ENCODE data around the gene SPRR2F. TPM values are rescaled to one million over a fixed set of nuclear protein-coding genes. Genes with fewer than 3 reads are reported as not detected.

SPRR2F gene
- total and polyA plus RNA-seq, 2 of the 4 experiments (the other 2 are of a cell fraction): not detected

DNA sequence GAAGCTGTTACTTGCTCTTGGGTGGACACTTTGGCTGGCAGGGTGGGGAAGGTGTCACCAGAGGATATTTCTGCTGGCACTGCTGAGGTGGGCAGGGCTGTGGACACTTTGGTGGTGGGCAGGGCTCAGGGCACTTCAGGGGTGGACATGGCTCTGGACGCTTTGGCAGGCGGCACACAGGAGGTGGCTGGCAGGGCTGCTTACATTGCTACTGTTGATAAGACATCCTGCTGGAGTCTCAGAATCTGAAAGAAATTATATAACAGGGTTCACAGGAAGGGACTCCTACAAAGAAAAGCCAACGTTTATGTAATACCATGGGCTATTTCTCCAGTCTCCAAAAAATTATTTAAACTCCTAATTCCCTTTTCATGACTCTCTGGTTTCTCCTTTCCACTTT is 27.2 kb upstream of the SPRR2F start:
- Histone ChIP-seq H3K9me1 (ENCODE audit: insufficient read depth, low read length) (no peaks in the 10 kb centered on the region), H3K4me2 (ENCODE audit: low read depth, low read length) (no peak overlapping the region), H3K27ac (ENCODE audit: insufficient read depth, low read length) (no peak overlapping the region), H4K8ac (ENCODE audit: low read depth in 2 of 2, low read length in 2 of 2) (no peak overlapping the region), H2BK5ac (ENCODE audit: low read depth, low read length, poor library complexity, severe bottlenecking) (no peak overlapping the region), H3K56ac (ENCODE audit: extremely low read depth, insufficient read depth, low read length) (no peak overlapping the region), H3K36me3 (ENCODE audit: control insufficient read depth, insufficient read depth, low read length) (no peaks in the 10 kb centered on the region), H2AFZ (replicated peaks; ENCODE audit: low read length, poor library complexity) (no peak overlapping the region), H3K9ac (ENCODE audit: low read depth, low read length) (no peak overlapping the region), H3K14ac (replicated peaks; ENCODE audit: low read depth, low read length) (no peak overlapping the region), H3K4me1 (ENCODE audit: control insufficient read depth, insufficient read depth, low read length) (no peaks in the 10 kb centered on the region), H3K79me1 (ENCODE audit: low read depth in 1 of 2, low read length in 2 of 2) (no peaks in the 10 kb centered on the region), H2BK20ac (ENCODE audit: low read depth, low read length) (no peak overlapping the region), H3K9me3 (ENCODE audit: control insufficient read depth, insufficient read depth, low read length) (no peaks in the 10 kb centered on the region), H2AK9ac (replicated peaks; ENCODE audit: low read depth, low read length, poor library complexity) (no peak overlapping the region), H4K91ac (ENCODE audit: insufficient read depth, low read depth, low read length) (no peak overlapping the region), H3K4me3 (ENCODE audit: insufficient read depth, low read depth, low read length) (no peak overlapping the region), H3K18ac (ENCODE audit: low read depth, low read length) (no peak overlapping the region), H2AK5ac (ENCODE audit: low read depth, low read length) (no peak overlapping the region), H3K4ac (ENCODE audit: low read depth, low read length) (no peak overlapping the region), H3K23ac (ENCODE audit: low read depth, low read length) (no peak overlapping the region), H2BK120ac (ENCODE audit: low read depth, low read length) (no peak overlapping the region), H4K5ac (ENCODE audit: low read depth, low read length) (no peak overlapping the region), H3K27me3 (ENCODE audit: control insufficient read depth, insufficient read depth, low read length) (no peaks in the 10 kb centered on the region), H2BK15ac (ENCODE audit: low read depth, low read length) (no peak overlapping the region), H4K20me1 (ENCODE audit: insufficient read depth, low read length) (no peaks in the 10 kb centered on the region)
- dilution Hi-C loops (cut with HindIII; ENCODE audit: low sequenced_read_pairs, unreplicated experiment): no loop called here
- ChIA-PET CTCF (no interaction called here), POLR2A (ENCODE audit: unreplicated experiment) (no interaction called here)
- intact Hi-C loops (cut with micrococcal nuclease): no loop called here
- no peak for DNase-seq
- no peak for TF ChIP-seq POLR2A (IDR thresholded peaks at IDR 0.05; ENCODE audit: low read depth, low read length)
- TF ChIP-seq CEBPB (IDR thresholded peaks at IDR 0.05; ENCODE audit: low read depth, low read length): no peak
- TF ChIP-seq RAD21 (IDR thresholded peaks at IDR 0.05; ENCODE audit: low read length): no peak
- TF ChIP-seq NFE2L2 (IDR thresholded peaks at IDR 0.05; ENCODE audit: low read depth, low read length): no peak
- TF ChIP-seq SMC3 (IDR thresholded peaks at IDR 0.05; ENCODE audit: low read depth, low read length): no peak
- TF ChIP-seq CHD1 (IDR thresholded peaks at IDR 0.05; ENCODE audit: low read depth, low read length): no peak
- no peak for TF ChIP-seq RCOR1 (IDR thresholded peaks at IDR 0.05; ENCODE audit: insufficient replicate concordance, low read length)
- TF ChIP-seq, protein P1, sequence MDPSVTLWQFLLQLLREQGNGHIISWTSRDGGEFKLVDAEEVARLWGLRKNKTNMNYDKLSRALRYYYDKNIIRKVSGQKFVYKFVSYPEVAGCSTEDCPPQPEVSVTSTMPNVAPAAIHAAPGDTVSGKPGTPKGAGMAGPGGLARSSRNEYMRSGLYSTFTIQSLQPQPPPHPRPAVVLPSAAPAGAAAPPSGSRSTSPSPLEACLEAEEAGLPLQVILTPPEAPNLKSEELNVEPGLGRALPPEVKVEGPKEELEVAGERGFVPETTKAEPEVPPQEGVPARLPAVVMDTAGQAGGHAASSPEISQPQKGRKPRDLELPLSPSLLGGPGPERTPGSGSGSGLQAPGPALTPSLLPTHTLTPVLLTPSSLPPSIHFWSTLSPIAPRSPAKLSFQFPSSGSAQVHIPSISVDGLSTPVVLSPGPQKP (IDR thresholded peaks at IDR 0.05; ENCODE audit: borderline replicate concordance, low read depth, low read length): no peak
- no peak for TF ChIP-seq MXI1 (IDR thresholded peaks at IDR 0.05; ENCODE audit: borderline replicate concordance, low read depth, low read length)
- TF ChIP-seq MAFK (IDR thresholded peaks at IDR 0.05; ENCODE audit: low read depth, low read length): no peak
- no peak for TF ChIP-seq RFX5 (IDR thresholded peaks at IDR 0.05; ENCODE audit: low read depth, low read length)
- TF ChIP-seq, protein P2, sequence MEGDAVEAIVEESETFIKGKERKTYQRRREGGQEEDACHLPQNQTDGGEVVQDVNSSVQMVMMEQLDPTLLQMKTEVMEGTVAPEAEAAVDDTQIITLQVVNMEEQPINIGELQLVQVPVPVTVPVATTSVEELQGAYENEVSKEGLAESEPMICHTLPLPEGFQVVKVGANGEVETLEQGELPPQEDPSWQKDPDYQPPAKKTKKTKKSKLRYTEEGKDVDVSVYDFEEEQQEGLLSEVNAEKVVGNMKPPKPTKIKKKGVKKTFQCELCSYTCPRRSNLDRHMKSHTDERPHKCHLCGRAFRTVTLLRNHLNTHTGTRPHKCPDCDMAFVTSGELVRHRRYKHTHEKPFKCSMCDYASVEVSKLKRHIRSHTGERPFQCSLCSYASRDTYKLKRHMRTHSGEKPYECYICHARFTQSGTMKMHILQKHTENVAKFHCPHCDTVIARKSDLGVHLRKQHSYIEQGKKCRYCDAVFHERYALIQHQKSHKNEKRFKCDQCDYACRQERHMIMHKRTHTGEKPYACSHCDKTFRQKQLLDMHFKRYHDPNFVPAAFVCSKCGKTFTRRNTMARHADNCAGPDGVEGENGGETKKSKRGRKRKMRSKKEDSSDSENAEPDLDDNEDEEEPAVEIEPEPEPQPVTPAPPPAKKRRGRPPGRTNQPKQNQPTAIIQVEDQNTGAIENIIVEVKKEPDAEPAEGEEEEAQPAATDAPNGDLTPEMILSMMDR (conservative IDR thresholded peaks at IDR 0.05; ENCODE audit: low read depth, low read length): no peak
- no CpG with 5 or more reads among the region's 3 CpGs for WGBS, 2 experiments (ENCODE audit: extremely low coverage in 2 of 2, insufficient read length in 1 of 2)
- no peak for ATAC-seq (ENCODE audit: low read depth)
- in situ Hi-C loops (cut with MboI; ENCODE audit: low sequenced_read_pairs): no loop called here
- BruUV-seq (replicated peaks): no TSS peak

Data from IMR-90 (cell line).